HepG2 (cell line): ENCODE measurements around the gene TRAIP. TPM values are rescaled to one million over a fixed set of nuclear protein-coding genes. Genes with fewer than 3 reads are reported as not detected.

Experiments used
- AGO1 ChIP-seq: fragments of 200-400 bp; formaldehyde crosslinking; IDR thresholded peaks from 2 replicates; pipeline ENCODE4 v1.6.1; 2017; ENCODE audit warnings: mild to moderate bottlenecking, low read depth, low read length, moderate library complexity; ENCODE audit not compliant: poor library complexity, severe bottlenecking
- ELF1 ChIP-seq: sonication (generic); formaldehyde crosslinking; IDR thresholded peaks from 2 replicates; pipeline ENCODE4 v1.4.0; 2020; ENCODE audit warnings: missing genetic modification reagents
- HOXA3 ChIP-seq: sonication (generic); formaldehyde crosslinking; IDR thresholded peaks from 2 replicates; pipeline ENCODE4 v1.5.0; 2020; ENCODE audit warnings: missing genetic modification reagents
- HOXA5 ChIP-seq: sonication (generic); formaldehyde crosslinking; IDR thresholded peaks from 2 replicates; pipeline ENCODE4 v1.4.0; 2020; ENCODE audit warnings: missing genetic modification reagents
- HOXA7 ChIP-seq: sonication (generic); formaldehyde crosslinking; IDR thresholded peaks from 2 replicates; pipeline ENCODE4 v1.8.1; 2022; ENCODE audit warnings: mild to moderate bottlenecking, missing genetic modification reagents, moderate library complexity
- KLF15 ChIP-seq: sonication (generic); formaldehyde crosslinking; IDR thresholded peaks from 2 replicates; pipeline ENCODE4 v1.8.1; 2023; ENCODE audit warnings: borderline replicate concordance, mild to moderate bottlenecking, inconsistent platforms, missing genetic modification reagents, mixed read lengths
- KLF6 ChIP-seq: IDR thresholded peaks from 2 replicates; pipeline ENCODE4 v1.8.0; 2016; ENCODE audit warnings: missing biosample characterization, missing genetic modification reagents
- RBM22 ChIP-seq: fragments of 200-400 bp; formaldehyde crosslinking; optimal IDR thresholded peaks from 2 replicates; pipeline ENCODE3; 2017; ENCODE audit warnings: mild to moderate bottlenecking, low read length, moderate library complexity
- ZBTB8A ChIP-seq: sonication (generic); formaldehyde crosslinking; IDR thresholded peaks from 2 replicates; pipeline ENCODE4 v1.4.0; 2020; ENCODE audit warnings: mild to moderate bottlenecking, low read depth, missing genetic modification reagents, borderline replicate concordance
- ZNF383 ChIP-seq: sonication (generic); formaldehyde crosslinking; IDR thresholded peaks from 2 replicates; pipeline ENCODE4 v1.4.0; 2020; ENCODE audit warnings: missing genetic modification reagents, mild to moderate bottlenecking, borderline replicate concordance
- ZNF558 ChIP-seq: sonication (generic); formaldehyde crosslinking; IDR thresholded peaks from 2 replicates; pipeline ENCODE4 v1.9.0; 2022; ENCODE audit warnings: mild to moderate bottlenecking, missing genetic modification reagents, borderline replicate concordance
- ZNF563 ChIP-seq: sonication (generic); formaldehyde crosslinking; IDR thresholded peaks from 2 replicates; pipeline ENCODE4 v1.8.0; 2022; ENCODE audit warnings: mild to moderate bottlenecking, moderate library complexity, missing genetic modification reagents
- ZNF878 ChIP-seq: sonication (generic); formaldehyde crosslinking; IDR thresholded peaks from 2 replicates; pipeline ENCODE4 v1.8.1; 2023; ENCODE audit warnings: mild to moderate bottlenecking, missing genetic modification reagents, moderate library complexity
- polyA plus RNA-seq, 8 experiments: library from polyadenylated mRNA; depleted of rRNA in 3 of 8; stranded (reverse) in 7 of 8; unstranded in 1 of 8; fragments of >200 nt; fragmentation: Illumina TruSeq in 4 of 8; extraction: Trizol in 4 of 8; gene quantifications; 2 replicates each; pipeline versions ENCODE4 v1.2.1 to v1.2.3, GENCODE V29; 2011 to 2016; ENCODE audit warnings: low read depth in 4 of 8, missing spikeins in 1 of 8, mixed read lengths in 1 of 8; ENCODE audit not compliant: insufficient read depth in 1 of 8
- total RNA-seq, 5 experiments: library from RNA; depleted of rRNA; stranded (reverse); fragments of >200 nt; fragmentation: Illumina TruSeq; extraction: Trizol; gene quantifications; 2 replicates each; pipeline ENCODE4 v1.2.3, GENCODE V29; 2016; ENCODE audit warnings: low read depth in 1 of 5
- TF ChIP-seq, protein P1 (sequence below): sonication (generic); formaldehyde crosslinking; IDR thresholded peaks from 2 replicates; pipeline ENCODE4 v1.4.0; 2020; ENCODE audit warnings: mild to moderate bottlenecking, missing genetic modification reagents
- TF ChIP-seq, protein P2 (sequence below): sonication (generic); formaldehyde crosslinking; IDR thresholded peaks from 2 replicates; pipeline ENCODE4 v1.4.0; 2020; ENCODE audit warnings: low read depth, missing genetic modification reagents
- TF ChIP-seq, protein P3 (sequence below): IDR thresholded peaks from 2 replicates; pipeline ENCODE4 v1.6.1; 2016; ENCODE audit warnings: missing genetic modification reagents, missing compliant biosample characterization
- TF ChIP-seq, protein P4 (sequence below): sonication (generic); formaldehyde crosslinking; IDR thresholded peaks from 2 replicates; pipeline ENCODE4 v1.4.0; 2020; ENCODE audit warnings: missing genetic modification reagents
- TF ChIP-seq, protein P5 (sequence below): sonication (generic); formaldehyde crosslinking; IDR thresholded peaks from 2 replicates; pipeline ENCODE4 v1.4.0; 2020; ENCODE audit warnings: missing genetic modification reagents

The TRAIP gene
- total and polyA plus RNA-seq, 2 of the 13 experiments (the other 11 are each of a cell fraction or from before 2014, with no cell fraction given), result 13.9 to 23.9 TPM

DNA sequence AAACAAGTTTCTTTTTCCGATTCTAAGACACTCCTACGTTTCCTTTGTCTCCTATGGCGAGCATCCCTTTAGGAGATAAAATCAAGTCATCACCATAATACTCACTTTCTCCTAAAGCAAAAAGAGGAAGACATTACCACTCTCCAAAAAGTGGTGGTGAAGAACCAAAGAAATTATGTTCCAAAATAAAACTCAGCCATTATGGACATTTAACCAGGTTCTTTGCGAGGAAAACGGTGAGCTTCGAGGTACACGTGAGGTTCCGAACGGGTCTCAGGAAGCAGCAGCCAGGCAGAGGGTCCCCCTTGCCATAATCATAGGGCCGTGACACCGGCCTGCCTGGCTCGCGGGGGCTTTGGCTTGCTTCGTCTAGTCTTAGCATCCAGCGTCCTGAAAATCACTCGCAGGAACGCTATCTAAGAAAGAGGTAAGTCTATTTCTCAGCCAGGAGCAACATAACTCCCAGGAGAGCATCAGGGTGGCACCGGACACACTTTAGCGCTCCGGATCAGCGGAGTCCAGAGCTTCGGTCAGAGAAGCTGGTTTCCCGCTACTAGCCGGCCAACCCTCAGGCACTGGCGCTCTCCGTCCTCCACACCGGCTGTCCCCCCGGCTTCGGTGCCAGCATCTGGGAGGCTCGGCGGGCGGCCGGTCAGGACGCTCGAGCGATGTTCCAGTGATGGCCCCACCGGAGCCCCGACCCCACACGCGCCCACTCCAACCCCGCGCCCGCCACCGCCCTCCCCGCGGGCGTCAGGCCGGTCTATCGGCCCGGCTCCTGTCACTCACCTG lies 70.6 kb downstream of the TRAIP start (continued):
- TF ChIP-seq, protein P1, sequence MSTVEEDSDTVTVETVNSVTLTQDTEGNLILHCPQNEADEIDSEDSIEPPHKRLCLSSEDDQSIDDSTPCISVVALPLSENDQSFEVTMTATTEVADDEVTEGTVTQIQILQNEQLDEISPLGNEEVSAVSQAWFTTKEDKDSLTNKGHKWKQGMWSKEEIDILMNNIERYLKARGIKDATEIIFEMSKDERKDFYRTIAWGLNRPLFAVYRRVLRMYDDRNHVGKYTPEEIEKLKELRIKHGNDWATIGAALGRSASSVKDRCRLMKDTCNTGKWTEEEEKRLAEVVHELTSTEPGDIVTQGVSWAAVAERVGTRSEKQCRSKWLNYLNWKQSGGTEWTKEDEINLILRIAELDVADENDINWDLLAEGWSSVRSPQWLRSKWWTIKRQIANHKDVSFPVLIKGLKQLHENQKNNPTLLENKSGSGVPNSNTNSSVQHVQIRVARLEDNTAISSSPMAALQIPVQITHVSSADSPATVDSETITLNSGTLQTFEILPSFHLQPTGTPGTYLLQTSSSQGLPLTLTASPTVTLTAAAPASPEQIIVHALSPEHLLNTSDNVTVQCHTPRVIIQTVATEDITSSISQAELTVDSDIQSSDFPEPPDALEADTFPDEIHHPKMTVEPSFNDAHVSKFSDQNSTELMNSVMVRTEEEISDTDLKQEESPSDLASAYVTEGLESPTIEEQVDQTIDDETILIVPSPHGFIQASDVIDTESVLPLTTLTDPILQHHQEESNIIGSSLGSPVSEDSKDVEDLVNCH (CRISPR knock-in tag), result no peak
- TF ChIP-seq, protein P2, sequence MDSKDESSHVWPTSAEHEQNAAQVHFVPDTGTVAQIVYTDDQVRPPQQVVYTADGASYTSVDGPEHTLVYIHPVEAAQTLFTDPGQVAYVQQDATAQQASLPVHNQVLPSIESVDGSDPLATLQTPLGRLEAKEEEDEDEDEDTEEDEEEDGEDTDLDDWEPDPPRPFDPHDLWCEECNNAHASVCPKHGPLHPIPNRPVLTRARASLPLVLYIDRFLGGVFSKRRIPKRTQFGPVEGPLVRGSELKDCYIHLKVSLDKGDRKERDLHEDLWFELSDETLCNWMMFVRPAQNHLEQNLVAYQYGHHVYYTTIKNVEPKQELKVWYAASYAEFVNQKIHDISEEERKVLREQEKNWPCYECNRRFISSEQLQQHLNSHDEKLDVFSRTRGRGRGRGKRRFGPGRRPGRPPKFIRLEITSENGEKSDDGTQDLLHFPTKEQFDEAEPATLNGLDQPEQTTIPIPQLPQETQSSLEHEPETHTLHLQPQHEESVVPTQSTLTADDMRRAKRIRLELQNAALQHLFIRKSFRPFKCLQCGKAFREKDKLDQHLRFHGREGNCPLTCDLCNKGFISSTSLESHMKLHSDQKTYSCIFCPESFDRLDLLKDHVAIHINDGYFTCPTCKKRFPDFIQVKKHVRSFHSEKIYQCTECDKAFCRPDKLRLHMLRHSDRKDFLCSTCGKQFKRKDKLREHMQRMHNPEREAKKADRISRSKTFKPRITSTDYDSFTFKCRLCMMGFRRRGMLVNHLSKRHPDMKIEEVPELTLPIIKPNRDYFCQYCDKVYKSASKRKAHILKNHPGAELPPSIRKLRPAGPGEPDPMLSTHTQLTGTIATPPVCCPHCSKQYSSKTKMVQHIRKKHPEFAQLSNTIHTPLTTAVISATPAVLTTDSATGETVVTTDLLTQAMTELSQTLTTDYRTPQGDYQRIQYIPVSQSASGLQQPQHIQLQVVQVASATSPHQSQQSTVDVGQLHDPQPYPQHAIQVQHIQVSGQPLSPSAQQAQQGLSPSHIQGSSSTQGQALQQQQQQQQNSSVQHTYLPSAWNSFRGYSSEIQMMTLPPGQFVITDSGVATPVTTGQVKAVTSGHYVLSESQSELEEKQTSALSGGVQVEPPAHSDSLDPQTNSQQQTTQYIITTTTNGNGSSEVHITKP (CRISPR knock-in tag), result no peak
- TF ChIP-seq ZBTB8A (CRISPR knock-in tag), result no peak
- TF ChIP-seq ELF1, result no peak
- TF ChIP-seq HOXA7, result no peak
- no peak for TF ChIP-seq KLF6 (CRISPR knock-in tag)
- TF ChIP-seq, protein P3, sequence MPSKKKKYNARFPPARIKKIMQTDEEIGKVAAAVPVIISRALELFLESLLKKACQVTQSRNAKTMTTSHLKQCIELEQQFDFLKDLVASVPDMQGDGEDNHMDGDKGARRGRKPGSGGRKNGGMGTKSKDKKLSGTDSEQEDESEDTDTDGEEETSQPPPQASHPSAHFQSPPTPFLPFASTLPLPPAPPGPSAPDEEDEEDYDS (CRISPR knock-in tag), result no peak
- no peak for TF ChIP-seq RBM22
- no peak for TF ChIP-seq ZNF383 (CRISPR knock-in tag)
- TF ChIP-seq, protein P4, sequence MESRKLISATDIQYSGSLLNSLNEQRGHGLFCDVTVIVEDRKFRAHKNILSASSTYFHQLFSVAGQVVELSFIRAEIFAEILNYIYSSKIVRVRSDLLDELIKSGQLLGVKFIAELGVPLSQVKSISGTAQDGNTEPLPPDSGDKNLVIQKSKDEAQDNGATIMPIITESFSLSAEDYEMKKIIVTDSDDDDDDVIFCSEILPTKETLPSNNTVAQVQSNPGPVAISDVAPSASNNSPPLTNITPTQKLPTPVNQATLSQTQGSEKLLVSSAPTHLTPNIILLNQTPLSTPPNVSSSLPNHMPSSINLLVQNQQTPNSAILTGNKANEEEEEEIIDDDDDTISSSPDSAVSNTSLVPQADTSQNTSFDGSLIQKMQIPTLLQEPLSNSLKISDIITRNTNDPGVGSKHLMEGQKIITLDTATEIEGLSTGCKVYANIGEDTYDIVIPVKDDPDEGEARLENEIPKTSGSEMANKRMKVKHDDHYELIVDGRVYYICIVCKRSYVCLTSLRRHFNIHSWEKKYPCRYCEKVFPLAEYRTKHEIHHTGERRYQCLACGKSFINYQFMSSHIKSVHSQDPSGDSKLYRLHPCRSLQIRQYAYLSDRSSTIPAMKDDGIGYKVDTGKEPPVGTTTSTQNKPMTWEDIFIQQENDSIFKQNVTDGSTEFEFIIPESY, result no peak
- no peak for TF ChIP-seq ZNF563 (CRISPR knock-in tag)
- TF ChIP-seq ZNF558 (CRISPR knock-in tag), result no peak
- TF ChIP-seq, protein P5, sequence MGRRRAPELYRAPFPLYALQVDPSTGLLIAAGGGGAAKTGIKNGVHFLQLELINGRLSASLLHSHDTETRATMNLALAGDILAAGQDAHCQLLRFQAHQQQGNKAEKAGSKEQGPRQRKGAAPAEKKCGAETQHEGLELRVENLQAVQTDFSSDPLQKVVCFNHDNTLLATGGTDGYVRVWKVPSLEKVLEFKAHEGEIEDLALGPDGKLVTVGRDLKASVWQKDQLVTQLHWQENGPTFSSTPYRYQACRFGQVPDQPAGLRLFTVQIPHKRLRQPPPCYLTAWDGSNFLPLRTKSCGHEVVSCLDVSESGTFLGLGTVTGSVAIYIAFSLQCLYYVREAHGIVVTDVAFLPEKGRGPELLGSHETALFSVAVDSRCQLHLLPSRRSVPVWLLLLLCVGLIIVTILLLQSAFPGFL (CRISPR knock-in tag), result 0 out of 2 replicates have a peak, but pooled peaks have one; percentile 42
- TF ChIP-seq HOXA5 (CRISPR knock-in tag), result no peak
- no peak for TF ChIP-seq AGO1
- 0 out of 2 replicates have a peak, but pooled peaks have one; percentile 21 for TF ChIP-seq ZNF878
- no peak for TF ChIP-seq KLF15 (CRISPR knock-in tag)
- TF ChIP-seq HOXA3 (CRISPR knock-in tag), result no peak
